ENCODE measurements around the gene CRIP2.

Gene CRIP2

GRCh38 chr14:105474483-105475268 lies at the start of gene CRIP2:
Gene CRIP2, plus strand, starts transcription at chr14:105474821. Its CDS starts 42 bp downstream, at chr14:105474863.
- Histone ChIP-seq H3K36me3 (no peaks in the 10 kb centered on the region), H3K9me3 (no peaks in the 10 kb centered on the region), H3K4me3 (ENCODE audit: low read depth in 1 of 2, low read length in 1 of 2) (peak within 1 kb of the TSS; percentile 47 to 57), H3K27me3 (peaks cover 79% of the 10 kb centered on the region), H3K27ac (no peak within 1 kb of the TSS), H3K4me1 (ENCODE audit: control insufficient read depth in 1 of 2, insufficient read depth in 1 of 2, low read depth in 1 of 2, low read length in 1 of 2) (peaks cover 9 to 17% of the 10 kb centered on the region in 2 experiments)
- TF ChIP-seq, protein P1, sequence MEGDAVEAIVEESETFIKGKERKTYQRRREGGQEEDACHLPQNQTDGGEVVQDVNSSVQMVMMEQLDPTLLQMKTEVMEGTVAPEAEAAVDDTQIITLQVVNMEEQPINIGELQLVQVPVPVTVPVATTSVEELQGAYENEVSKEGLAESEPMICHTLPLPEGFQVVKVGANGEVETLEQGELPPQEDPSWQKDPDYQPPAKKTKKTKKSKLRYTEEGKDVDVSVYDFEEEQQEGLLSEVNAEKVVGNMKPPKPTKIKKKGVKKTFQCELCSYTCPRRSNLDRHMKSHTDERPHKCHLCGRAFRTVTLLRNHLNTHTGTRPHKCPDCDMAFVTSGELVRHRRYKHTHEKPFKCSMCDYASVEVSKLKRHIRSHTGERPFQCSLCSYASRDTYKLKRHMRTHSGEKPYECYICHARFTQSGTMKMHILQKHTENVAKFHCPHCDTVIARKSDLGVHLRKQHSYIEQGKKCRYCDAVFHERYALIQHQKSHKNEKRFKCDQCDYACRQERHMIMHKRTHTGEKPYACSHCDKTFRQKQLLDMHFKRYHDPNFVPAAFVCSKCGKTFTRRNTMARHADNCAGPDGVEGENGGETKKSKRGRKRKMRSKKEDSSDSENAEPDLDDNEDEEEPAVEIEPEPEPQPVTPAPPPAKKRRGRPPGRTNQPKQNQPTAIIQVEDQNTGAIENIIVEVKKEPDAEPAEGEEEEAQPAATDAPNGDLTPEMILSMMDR (IDR thresholded peaks at IDR 0.05) = no peak

DNA sequence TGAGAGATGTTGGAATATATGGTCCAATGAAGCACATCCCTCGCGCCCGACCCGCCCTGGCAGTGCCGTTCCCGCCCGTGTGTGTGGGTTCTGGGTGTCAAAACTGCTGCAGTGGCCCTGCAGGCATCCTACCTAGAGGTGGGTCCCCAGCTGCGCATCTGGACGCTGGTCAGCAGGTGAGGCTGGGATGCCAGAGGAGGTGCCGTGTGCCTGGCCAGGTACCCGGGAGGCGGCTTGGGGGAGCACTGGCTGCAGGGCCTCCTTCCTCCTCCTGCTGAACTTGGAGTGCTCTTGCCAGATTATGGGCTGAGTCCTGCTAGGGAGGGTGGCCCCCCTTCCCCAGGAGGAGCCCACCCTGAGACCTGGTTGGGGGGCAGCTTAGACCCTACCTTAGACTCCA lies 49.8 kb upstream of the CRIP2 start:
- no peak overlapping the region for H3K4me3 ChIP-seq (ENCODE audit: low read depth in 1 of 2, low read length in 1 of 2)
- peaks cover 7% of the 10 kb centered on the region for H3K27me3 ChIP-seq
- H3K27ac ChIP-seq = no peak overlapping the region
- TF ChIP-seq, protein P1 (IDR thresholded peaks at IDR 0.05) = no peak
- no peaks in the 10 kb centered on the region for H3K9me3 ChIP-seq
- peaks cover 8 to 19% of the 10 kb centered on the region in 2 experiments for H3K4me1 ChIP-seq (ENCODE audit: control insufficient read depth in 1 of 2, insufficient read depth in 1 of 2, low read depth in 1 of 2, low read length in 1 of 2)
- no peaks in the 10 kb centered on the region for H3K36me3 ChIP-seq

DNA sequence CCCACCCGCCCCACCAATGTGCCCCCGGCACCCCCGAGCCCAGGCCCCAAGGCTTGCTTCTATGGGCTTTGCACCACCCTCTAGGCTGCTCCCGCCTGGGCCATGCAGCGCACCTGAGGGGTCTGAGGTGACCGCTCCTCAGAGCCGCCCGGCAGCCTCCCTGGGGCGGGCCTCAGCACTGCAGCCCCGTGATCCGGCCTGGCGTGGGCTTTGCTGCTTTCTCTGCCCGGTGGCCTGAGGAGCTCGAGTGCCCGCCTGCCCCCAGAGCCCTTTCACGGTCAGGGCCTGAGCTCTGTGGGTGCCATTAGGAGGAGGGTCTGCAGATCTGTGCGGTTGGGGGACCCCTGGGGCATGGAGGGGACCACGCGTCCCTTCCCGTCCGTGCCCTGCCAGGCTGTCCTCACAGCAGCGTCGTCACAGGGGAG lies 48.8 kb upstream of the CRIP2 start:
- no peak overlapping the region for H3K4me3 ChIP-seq (ENCODE audit: low read depth in 1 of 2, low read length in 1 of 2)
- H3K9me3 ChIP-seq = no peaks in the 10 kb centered on the region
- peaks cover under 1% of the 10 kb centered on the region for H3K27me3 ChIP-seq
- TF ChIP-seq, protein P1 (IDR thresholded peaks at IDR 0.05) = no peak
- H3K4me1 ChIP-seq (ENCODE audit: control insufficient read depth in 1 of 2, insufficient read depth in 1 of 2, low read depth in 1 of 2, low read length in 1 of 2) = peaks cover 2 to 11% of the 10 kb centered on the region in 2 experiments
- no peaks in the 10 kb centered on the region for H3K36me3 ChIP-seq
- no peak overlapping the region for H3K27ac ChIP-seq

- Histone ChIP-seq H3K9me3 (no peaks in the 10 kb centered on the region), H3K27ac (no peak overlapping the region), H3K4me3 (ENCODE audit: low read depth in 1 of 2, low read length in 1 of 2) (no peak overlapping the region), H3K36me3 (no peaks in the 10 kb centered on the region), H3K4me1 (ENCODE audit: control insufficient read depth in 1 of 2, insufficient read depth in 1 of 2, low read depth in 1 of 2, low read length in 1 of 2) (peaks cover 0 to 4% of the 10 kb centered on the region in 2 experiments), H3K27me3 (no peaks in the 10 kb centered on the region)
- TF ChIP-seq, protein P1 (IDR thresholded peaks at IDR 0.05) = no peak
Observed at GRCh38 chr14:105426416-105427130, 48.0 kb upstream of the CRIP2 start.

DNA sequence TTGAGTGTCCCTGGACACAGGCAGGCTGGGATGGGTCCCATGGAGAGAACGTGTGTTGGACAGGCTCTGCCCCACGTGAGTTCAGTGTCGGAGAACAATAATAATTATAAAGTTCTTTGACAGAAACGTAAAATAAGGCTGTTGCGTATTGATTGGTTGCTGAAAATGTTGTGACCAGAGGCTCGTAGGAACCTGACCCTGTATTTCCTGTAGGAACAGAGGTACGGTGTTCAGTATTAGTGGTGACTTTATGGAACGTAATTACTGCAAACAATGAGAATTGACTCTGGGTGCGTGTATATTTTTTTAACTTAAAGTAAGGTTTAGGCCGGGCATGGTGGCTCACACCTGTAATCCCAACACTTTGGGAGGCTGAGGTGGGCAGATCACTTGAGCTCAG lies 47.2 kb upstream of the CRIP2 start:
- H3K4me1 ChIP-seq (ENCODE audit: control insufficient read depth in 1 of 2, insufficient read depth in 1 of 2, low read depth in 1 of 2, low read length in 1 of 2) = no peaks in the 10 kb centered on the region
- H3K27ac ChIP-seq = no peak overlapping the region
- TF ChIP-seq, protein P1 (IDR thresholded peaks at IDR 0.05) = no peak
- no peaks in the 10 kb centered on the region for H3K27me3 ChIP-seq
- H3K4me3 ChIP-seq (ENCODE audit: low read depth in 1 of 2, low read length in 1 of 2) = no peak overlapping the region
- H3K9me3 ChIP-seq = no peaks in the 10 kb centered on the region
- no peaks in the 10 kb centered on the region for H3K36me3 ChIP-seq
